ENCODE data around the gene ZFAND3.
"Not testable (repeated sequence)": the region's sequence is repeated elsewhere in the genome, so short reads cannot be mapped to it uniquely, and the experiment has no call there.

Gene ZFAND3

DNA sequence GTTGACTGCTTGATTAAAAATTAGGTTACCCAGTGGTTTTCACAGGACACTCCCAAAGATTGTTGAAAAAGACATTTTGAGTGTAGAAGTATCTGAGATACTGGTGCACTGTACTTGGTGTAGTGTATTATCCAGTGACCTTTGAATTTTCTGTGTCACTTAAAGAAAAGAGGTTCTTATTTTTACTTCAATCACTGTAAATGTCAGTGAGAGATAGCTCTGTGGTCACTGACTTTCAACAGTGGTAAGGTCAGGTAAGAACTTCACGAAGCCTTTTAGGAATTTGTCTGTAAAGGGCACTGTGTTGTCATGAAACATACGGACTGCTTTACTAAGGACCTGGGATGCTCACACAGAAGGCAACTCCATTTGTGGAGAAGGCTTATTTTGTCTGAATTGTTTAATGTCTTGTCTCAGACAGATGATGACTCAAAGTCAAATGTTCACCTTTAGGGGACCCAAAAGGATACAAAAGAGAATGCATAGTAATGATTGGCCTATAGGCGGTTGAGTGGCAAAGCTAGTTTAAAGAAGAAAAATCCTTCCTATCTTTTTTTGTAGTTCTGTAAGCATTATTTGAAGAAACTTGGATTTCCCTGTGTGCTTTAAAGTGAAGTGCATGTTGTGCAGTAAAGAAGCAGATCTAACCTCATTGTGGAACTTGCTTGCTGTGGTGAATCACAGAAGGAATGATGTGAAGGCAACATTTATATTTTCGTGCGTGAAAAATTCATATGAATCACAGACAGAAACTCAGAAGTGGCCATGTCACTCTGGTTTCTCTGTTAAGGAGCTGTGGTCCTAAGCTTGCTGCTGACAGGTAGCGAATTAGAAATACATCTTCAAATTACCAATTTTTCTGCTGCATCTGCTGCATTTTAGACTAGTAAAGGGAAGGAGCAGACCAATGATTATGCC, 47.3 kb downstream of the ZFAND3 start:
- no peak for DNase-seq

DNA sequence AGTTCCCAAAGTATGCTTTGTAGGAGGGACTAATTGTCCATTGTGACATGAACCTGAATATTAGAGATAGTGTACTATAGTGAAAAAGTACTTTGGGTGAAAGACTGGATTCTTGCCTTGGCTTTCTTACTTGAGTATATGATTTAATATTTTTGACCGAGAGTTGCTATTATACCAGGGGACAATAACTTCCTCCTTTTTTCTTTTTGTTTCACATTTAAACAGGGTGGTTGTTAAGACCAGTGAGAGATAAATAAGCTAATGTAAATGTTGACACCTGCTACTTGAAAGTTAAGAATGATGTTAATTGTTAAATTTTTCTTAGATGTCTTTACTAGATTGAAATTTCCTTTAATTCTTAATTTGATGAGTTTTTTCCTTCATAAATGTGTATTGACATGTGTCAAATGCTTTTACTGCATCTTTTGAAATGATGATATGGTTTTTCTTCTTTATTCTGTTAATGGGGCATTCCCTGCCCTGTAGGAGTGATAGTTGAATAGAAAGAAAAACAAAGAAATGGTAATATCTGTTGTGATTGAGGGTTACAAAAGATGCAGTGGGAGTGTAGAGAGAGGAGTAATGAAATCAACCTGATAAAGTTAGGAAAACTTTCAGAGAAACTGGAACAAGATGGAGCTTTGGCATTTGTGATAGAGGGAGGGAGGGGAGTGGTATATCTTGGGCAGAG, 48.4 kb downstream of the ZFAND3 start:
- no peak for DNase-seq

DNA sequence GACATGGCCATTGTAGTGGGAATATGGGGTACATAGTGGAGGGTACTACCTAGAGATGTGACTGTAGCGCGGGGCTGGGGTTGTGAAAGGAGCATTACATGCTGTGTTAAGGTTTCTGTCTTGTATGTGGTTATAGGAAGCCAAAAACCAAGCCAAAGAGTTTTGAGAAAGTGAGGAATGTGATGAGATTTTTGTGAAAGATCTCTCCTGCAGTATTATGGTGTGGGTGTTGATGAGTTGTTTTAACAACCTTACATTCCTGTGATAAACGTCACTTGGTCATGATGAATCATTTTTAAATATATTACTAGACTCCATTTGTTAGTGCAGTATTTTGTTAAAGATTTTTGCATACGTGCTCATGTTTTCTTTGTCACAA, 48.9 kb downstream of the ZFAND3 start:
- DNase-seq = peak; percentile 26

DNA sequence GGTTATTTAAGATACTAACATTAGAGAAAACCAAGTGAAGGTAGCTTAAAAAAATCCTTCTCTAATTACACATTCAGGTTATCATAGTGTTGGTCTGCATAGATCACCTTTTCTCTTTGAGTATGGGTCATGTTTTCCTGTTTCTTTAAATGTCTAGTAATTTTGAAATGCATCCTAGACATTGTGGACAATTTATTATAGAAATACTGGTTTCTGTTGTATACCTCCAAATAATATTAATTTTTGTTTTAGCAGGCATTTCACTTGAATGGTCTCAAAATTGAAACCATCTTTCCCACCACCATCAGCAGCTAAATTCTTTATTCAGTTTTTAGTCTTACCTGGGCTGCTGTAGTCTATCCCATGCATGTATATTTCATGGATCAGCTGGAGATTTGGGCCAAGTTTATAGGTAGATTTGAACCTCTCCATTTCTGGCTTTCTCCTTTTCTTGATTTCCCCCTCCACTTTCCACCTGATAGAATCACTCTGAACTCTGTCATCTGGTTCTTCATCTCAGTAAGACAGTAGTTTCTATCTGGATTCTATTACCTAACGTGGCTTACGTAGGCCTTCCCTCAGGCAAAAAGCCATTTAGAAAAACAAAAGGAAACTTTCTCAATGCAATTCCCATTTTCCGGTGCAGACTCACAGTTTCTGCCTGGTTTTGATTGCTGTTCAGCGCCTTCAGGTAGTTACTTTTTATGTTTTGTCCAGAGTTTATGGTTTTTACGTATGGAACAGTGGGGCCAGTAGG, 52.3 kb downstream of the ZFAND3 start:
- no peak for DNase-seq

DNA sequence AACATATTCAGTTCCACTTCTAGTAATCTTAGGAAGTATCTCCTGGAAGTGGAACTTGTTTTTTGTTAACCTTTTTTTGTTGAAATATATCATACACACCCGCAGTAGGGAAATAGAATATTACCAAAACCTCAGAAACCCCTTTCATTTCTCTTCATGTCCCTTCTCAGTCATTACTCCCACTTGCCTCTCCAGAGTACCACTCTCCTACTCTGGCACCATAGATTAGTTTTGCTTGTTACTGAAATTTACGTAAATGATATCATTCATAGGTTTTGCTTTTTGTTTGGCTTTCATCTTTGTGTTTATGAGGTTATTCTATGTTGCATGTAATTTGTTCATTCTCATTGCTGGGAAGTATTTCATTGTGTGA, 52.8 kb downstream of the ZFAND3 start:
- no peak for DNase-seq

DNA sequence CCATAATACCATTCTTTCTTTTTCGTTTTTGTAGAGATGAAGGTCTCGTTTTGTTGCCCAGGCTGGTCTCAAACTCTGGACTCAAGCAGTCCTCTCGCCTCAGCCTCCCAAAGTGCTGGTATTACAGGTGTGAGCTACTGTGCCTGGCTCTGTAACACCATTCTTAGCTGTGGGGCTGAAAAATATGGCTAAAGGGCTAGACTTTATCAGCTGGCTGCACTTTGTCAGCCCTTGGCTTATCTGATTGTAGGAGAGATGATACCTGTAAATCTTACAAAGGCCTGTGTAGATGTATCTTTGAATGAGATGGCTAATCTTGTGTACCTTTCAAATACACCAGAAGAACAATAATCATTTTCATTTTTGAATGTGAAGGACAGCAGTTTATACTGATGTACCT, 55.2 kb downstream of the ZFAND3 start:
- DNase-seq = no peak

DNA sequence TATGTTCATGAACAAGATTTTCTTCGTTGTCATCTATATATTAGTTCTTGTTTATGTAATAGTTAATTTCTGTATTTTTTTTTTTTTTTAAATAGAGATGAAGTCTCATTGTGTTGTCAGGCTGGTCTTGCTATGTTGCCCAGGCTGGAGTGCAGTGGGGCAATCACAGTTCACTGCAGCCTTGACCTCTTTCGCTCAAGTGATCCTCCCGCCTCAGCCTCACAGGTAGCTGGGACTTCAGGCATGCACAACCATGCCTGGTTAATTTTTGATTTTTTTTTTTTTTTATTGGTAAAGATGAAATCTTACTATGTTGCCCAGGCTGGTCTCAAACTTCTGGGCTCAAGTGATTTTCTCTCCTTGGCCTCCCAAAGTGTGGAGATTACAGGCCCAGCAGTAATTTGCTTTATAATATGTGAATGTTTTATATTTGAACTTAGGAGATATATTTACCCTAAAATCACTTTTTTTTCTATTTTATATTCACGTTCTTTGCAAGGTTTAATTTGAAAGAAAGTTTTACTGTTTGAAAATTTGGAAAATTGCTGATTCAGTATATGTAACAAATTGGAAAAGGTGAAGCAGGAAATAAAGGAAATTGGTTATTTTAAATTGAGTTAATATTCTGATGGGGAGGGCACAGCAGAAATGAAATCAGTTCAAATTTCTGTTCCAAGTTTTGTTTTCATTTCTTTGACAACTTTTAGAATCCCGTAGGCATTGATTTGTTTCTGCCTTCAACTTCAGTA, 56.2 kb downstream of the ZFAND3 start:
- no peak for DNase-seq

DNA sequence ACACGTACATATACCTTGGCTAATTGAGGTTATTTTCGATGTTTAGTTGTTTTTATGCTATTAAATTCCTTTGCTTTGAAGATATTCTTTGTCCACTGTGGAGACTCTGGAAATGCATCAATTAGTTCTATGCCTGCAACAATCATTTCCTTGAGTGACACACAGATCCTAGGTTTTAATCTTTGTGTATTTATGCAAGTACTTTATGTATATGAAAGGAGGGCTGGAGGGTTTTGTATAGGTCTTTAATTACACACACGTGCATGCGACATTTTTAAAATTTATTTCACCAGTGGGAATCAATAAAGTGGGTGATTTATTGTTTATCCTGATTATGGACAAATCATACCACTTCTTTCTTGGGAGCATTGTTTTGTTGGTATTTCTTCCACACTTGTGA, 57.3 kb downstream of the ZFAND3 start:
- DNase-seq = no peak

DNA sequence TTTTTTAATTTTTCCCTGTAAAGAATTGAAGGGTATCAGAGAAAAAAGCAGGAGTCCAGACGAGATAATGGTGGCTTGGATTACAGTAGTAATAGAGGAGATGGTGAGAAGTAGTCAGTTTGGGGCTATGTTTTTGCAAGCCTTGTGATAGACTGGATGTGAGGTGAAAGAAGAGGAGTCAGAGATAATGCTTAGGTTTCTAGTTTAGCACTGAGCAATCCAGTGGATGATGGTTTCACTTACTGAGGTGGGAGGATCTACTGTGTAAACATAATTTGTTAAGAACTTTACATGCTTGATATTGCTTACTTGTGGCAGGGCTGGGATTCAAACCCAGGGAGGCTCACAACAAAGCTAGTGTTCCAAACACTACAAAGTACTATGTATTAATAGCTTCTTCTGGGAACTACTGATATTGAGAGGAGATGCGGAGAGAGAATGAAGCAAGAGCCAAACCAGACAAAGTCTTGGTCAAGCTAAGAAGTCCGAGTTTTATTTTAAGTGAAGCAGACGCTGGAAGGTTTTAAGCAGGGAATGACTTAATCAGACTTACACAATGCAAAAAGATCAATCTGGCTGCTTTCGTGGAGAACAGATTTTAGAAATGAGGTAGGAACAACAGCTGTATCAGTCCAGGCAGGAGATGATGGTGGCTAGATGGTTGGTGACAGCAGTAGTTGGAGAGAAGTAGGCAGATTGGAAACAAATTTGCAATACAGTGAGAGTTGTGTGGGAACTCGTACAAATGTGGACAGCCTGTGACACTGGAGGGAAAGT, 58.0 kb downstream of the ZFAND3 start:
- DNase-seq = no peak

DNA sequence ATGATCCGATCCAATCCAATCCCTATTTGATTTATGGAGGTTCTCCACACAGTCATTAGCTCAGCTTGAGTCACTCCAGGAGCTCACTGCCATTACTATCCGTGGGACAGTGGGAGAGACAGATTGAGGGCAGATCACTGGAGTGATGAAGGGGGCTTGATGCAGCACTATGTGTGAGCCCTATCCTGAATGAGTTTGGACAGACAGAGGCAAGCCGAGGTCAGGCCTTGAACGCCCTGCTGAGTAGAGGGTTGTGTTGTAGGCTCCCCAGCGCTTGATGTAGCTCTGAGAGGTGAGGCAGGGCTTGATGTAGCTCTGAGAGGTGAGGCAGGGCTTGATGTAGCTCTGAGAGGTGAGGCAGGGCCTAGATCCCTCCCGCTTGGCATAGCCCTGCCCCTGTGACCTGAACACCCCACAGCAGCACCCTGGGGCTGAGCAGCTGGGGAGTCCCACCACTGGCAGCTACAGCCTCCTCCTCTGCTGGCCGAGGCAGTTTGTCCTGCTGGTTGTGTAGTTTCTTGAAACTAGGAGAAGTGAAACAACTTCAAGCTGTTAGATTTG, 58.7 kb downstream of the ZFAND3 start:
- no peak for DNase-seq

DNA sequence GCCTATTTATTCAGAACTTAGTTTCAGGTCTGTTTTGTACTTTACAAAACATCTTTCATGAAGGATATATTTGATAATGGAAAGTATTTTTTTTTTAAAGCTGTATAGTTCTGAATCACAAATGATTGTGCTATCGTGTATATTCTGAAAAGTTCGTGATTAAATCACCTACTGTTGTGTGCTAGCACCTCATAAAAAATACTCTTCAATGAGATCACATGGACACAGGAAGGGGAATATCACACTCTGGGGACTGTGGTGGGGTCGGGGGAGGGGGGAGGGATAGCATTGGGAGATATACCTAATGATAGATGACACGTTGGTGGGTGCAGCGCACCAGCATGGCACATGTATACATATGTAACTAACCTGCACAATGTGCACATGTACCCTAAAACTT, 61.1 kb downstream of the ZFAND3 start:
- DNase-seq = not testable (repeated sequence)

DNA sequence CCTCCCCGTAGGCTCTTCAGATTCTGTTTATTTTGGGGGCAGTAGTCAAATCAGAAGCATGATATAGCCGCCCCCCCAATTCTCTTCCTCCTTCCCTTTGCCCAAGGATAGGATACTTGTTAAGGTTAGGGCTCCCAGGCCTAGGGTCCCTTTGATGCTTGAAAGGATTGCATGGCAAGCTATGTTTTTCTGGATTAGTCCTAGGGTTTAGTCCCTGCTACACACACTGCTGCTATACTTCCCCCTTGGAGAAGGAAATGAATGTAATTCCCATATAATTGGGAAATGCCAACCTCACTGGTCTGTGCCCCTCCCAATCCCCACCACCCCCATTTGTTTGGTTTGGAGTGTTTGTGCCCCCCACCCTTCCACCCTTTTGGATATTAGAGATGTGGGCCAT, 62.8 kb downstream of the ZFAND3 start:
- DNase-seq = no peak

DNA sequence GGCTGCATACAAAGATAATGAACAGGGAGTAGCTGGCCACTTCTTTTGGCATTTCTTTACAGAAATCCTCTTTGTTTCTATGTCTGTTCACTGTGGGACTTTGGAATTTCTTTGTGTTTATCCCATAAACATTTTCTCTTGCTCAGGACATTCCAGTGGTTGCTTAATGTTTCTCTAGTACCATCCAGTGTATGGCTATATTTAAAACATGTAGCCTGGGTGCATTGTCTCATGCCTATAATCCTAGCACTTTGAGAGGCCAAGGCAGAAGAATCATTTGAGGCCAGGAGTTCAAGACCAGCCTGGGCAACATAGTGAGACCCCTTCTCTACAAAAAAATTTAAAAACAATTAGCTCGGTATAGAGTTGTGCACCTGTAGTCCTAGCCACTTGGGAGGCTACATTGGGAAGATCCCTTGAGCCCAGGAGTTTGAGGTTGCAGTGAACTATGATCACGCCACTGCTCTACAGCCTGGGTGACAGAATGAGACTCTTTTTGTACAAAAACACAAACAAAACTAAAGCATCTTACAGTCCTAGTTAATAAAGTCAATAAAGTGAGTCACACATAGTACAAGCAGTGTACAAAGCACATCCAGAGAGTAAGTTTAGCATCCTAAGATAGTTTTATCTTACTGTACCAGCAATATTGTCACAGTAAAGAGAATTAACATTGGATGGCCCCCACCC, 63.3 kb downstream of the ZFAND3 start:
- no peak for DNase-seq

DNA sequence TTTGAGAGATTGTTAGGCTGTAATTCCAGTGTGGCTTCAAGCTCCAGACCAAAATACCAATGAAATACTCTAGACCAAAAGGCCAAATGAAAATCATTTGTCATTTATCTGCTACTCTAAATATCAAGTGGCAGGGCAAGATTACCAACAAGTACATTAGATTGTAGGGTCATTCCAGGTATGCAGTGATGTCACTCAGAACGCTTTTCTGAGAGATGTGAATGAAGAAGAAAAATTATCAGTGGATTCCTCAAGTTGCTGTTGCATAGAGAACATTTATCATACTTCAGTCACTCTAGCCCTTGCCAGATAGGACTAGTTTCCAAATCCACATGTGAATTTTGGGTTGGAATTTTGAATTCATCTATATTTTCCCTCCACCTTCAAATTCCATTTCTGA, 65.0 kb downstream of the ZFAND3 start:
- no peak for DNase-seq

DNA sequence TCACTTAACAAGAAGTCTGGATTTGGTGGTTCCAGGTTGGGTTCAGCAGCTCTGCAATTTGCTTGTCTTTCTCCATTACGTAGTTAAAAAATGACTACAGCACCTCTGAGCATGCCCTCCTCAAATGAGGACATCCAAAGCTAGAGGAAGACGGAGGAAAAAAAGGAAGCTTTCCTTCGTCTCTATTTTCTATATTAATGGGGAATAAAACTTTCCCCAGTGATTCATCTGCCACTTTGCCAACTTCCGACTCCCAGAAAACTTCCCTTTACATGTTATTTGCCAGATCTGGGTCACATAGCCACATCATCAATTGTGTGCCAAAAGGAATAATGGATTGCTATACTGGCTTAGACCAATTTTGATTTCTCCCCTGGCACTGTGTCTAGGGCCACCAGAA, 69.5 kb downstream of the ZFAND3 start:
- no peak for DNase-seq

DNA sequence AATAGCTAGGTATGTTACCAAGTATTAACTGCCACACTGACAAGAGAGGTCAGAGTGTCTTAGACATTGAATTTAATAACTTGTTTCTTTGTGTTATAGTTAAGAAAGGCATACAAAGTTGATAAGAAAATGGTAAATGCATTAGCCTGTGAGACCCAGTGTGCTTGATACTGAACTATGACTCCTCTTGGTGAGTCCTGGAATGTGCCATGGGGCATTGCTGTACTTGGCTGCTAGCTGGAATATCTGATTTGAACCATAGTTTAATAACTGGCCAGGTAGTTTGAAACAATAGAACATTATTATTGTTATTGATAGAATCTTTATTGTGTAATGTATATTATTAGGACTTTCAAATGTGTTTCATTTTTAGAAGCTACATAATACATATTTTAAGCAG, 70.0 kb downstream of the ZFAND3 start:
- DNase-seq = no peak

DNA sequence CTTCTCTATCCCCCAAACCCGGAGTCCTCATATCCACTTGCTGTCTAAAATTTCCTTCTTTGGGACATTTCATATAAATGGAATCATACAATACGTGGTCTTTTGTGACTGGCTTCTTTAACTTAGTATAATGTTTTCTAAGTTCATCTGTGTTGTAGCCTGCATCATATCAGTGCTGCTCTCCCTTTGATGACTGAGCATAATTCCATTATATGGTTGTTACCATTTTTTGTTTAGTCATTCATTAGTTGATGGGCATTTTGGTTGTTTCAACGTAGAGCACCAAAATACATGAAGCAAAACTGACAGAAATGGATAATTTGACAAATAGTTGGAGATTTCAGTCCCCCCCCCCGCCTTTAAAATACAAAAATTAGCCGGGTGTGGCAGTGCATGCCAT, 71.5 kb downstream of the ZFAND3 start:
- DNase-seq = no peak

DNA sequence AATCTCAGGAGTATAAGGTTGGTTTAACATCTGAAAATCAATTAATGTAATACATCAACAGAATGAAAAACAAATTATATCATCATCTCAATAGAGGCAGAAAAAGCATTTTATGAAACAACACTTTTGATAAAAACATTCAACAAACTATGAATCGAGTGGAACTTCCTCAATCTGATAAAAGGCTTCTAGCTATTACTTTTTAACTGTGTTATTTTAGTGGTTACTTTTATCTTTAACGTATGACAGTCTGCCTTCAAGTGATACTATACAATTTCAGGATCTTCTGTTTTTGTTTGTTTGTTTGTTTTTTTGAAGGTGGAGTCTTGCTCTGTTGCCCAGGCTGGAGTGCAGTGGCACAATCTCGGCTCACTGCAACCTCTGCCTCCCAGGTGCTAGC, 73.7 kb downstream of the ZFAND3 start:
- DNase-seq = no peak

DNA sequence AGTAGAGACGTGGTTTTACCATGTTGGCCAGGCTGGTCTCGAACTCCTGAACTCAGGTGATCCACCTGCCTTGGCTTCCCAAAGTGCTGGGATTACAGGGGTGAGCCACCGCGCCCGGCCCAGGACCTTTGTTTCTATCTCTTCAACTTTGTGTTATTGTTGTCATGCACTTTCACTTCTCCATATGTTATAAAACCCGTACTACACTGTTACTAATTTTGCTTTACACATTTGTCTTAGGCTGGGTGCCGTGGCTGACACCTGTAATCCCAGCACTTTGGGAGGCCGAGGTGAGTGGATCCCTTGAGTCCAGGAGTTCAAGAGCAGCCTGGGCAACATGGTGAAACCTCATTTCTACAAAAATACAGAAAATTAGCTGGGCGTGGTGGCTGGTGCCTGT, 74.2 kb downstream of the ZFAND3 start:
- DNase-seq = not testable (repeated sequence)

DNA sequence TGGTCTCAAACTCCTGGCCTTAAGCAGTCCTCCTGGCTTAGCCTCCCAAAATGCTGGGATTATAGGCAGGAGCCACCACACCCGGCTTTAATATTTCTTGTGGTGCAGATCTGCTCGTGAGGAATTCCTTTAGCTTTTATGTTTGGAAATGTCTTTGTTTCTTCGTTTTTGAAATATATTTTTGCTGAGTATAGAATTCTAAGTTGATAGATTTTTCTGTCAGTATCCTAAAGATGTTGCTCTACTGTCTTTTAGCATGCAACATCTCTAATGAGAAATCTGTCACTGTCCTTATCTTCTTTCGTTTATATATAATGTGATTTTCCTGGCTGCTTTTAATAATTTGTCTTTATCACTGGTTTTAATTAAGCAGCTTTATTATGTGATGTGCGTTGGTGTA, 75.1 kb downstream of the ZFAND3 start:
- no peak for DNase-seq

DNA sequence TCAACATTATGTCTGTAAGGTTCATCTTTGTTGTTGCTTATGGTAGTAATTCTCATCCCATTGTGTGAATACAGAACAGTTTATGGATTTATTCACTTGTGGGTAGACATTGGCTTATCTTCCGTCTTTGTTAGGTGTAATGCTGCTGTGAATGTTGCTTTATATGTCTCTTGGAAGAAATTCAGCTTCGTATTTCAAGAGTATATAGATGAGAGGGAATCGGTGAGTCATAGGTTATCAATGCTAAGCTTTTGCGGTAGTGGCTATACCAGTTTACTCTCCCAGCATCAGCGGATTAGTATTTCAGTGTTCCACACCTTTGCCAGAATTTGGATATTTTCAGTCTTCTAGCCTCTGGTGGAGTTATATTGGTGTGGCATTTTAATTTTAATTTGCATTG, 77.8 kb downstream of the ZFAND3 start:
- no peak for DNase-seq
